GM12891 (cell line): ENCODE results near the gene STK11.

Source experiments
- DNase-seq: peaks from one replicate; pipeline ENCODE4 v3.0.0; 2011; ENCODE audit warnings: low spot score; ENCODE audit not compliant: insufficient read length
- FAIRE-seq: peaks from 2 replicates; lab custom pipeline; 2011; peaks lifted over from hg19 to GRCh38; lab: Jason Lieb, UNC
- PAX5 ChIP-seq: IDR thresholded peaks from 2 replicates; pipeline ENCODE4 v1.6.1; 2011; ENCODE audit warnings: low read length, moderate library complexity, mild to moderate bottlenecking; ENCODE audit not compliant: insufficient read depth, severe bottlenecking
- POLR2A ChIP-seq: IDR thresholded peaks from 2 replicates; pipeline ENCODE4 v1.6.1; 2011; ENCODE audit warnings: low read depth, low read length, control low read depth
- POLR2AphosphoS5 ChIP-seq: IDR thresholded peaks from 2 replicates; pipeline ENCODE4 v1.6.1; 2011; ENCODE audit warnings: low read depth, low read length, control low read depth
- POU2F2 ChIP-seq: IDR thresholded peaks from 2 replicates; pipeline ENCODE4 v1.6.1; 2011; ENCODE audit warnings: low read depth, mild to moderate bottlenecking, control low read depth, low read length, moderate library complexity
- SPI1 ChIP-seq: IDR thresholded peaks from 2 replicates; pipeline ENCODE4 v1.6.1; 2011; ENCODE audit warnings: low read depth, low read length, control low read depth
- TAF1 ChIP-seq: IDR thresholded peaks from 2 replicates; pipeline ENCODE4 v1.6.1; 2011; ENCODE audit warnings: low read depth, low read length, control low read depth

The STK11 gene

GRCh38 chr19:1275976-1276627, 70.5 kb downstream of the STK11 start:
- no peak for TF ChIP-seq SPI1
- TF ChIP-seq POLR2AphosphoS5, result 0 out of 2 replicates have a peak, but pooled peaks have one; percentile 8

GRCh38 chr19:1276628-1277022, 71.0 kb downstream of the STK11 start:
- peak; percentile 70 for FAIRE-seq
- DNase-seq, result no peak
- TF ChIP-seq POU2F2, result no peak
- TF ChIP-seq SPI1, result no peak
- TF ChIP-seq POLR2AphosphoS5, result no peak
- TF ChIP-seq PAX5, result no peak

More at GRCh38 chr19:1275976-1276627, 70.5 kb downstream of the STK11 start:
- no peak for DNase-seq
- FAIRE-seq, result peak; percentile 20

- TF ChIP-seq POLR2A (no peak), PAX5 (no peak), POLR2AphosphoS5 (no peak), SPI1 (no peak), TAF1 (no peak), POU2F2 (no peak)
- peak; percentile 31 for FAIRE-seq
These were observed 71.5 kb downstream of the STK11 start for GRCh38 chr19:1277061-1277460.

More at GRCh38 chr19:1277061-1277460, 71.5 kb downstream of the STK11 start:
- no peak for DNase-seq
